Measurements from ENCODE around the gene IRX5. TPM values are rescaled to one million over a fixed set of nuclear protein-coding genes. Genes with fewer than 3 reads are reported as not detected.

Gene IRX5
- total and polyA plus RNA-seq, 2 of the 8 experiments (the other 6 are each of a cell fraction or from before 2014, with no cell fraction given) = 0.48 to 0.56 TPM

GRCh38 chr16:54890381-54890780 is 40.3 kb upstream of the IRX5 start (continued):
- TF ChIP-seq CHD7 (IDR thresholded peaks at IDR 0.05; ENCODE audit: insufficient replicate concordance, low read length) (no peak), EP300 (IDR thresholded peaks at IDR 0.05; ENCODE audit: borderline replicate concordance in 1 of 2, low read depth in 2 of 2, low read length in 2 of 2) (no peak), YY1 (IDR thresholded peaks at IDR 0.05; ENCODE audit: low read depth, low read length) (no peak), POLR2A (IDR thresholded peaks at IDR 0.05; ENCODE audit: control extremely low read depth in 1 of 2, low read depth in 2 of 2, low read length in 2 of 2) (no peak), GTF2F1 (IDR thresholded peaks at IDR 0.05; ENCODE audit: borderline replicate concordance, low read depth, low read length) (no peak), CREB1 (IDR thresholded peaks at IDR 0.05) (no peak), RFX5 (IDR thresholded peaks at IDR 0.05; ENCODE audit: borderline replicate concordance, low read depth, low read length) (no peak), MAFK (IDR thresholded peaks at IDR 0.05; ENCODE audit: low read depth, low read length) (no peak), BCL11A (IDR thresholded peaks at IDR 0.05; ENCODE audit: low read depth in 2 of 2, low read length in 2 of 2) (no peak), CTBP2 (IDR thresholded peaks at IDR 0.05; ENCODE audit: borderline replicate concordance, insufficient read depth, insufficient read length, low read length) (no peak), HDAC6 (IDR thresholded peaks at IDR 0.05; ENCODE audit: low read depth, low read length) (no peak), ASH2L (IDR thresholded peaks at IDR 0.05; ENCODE audit: low read length) (no peak), PHF8 (conservative IDR thresholded peaks at IDR 0.05; ENCODE audit: low read depth, low read length) (no peak)

All from H1 (cell line).